ENCODE results near the gene PTPRG.

The PTPRG gene

GRCh38 chr3:61723038-61723437 lies 161.7 kb downstream of the PTPRG start:
- in situ Hi-C loops (cut with HindIII; ENCODE audit: low pct_unique_long_range_greater_than_20kb, low sequenced_read_pairs), result no loop called here

DNA sequence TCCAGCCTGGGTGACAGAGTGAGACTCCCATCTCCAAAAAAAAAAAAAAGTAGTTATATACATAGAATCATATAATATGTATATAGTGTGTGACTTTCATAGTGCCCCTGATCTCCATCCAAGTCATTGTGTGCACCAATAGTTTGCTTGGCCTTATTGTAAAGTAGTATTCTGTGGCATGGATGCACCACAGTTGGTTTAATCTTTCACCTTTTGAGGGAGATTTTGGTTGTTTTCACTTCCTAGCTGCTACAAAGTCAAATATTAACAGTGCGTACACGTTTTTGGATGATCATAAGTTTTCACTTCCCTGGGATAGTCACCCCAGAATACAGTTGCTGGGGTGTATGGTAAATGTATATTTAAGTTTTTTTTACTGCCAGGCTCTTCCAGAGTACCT lies 162.8 kb downstream of the PTPRG start:
- no peak for TF ChIP-seq JUND (IDR thresholded peaks at IDR 0.05; ENCODE audit: low read depth)
- in situ Hi-C loops (cut with HindIII; ENCODE audit: low pct_unique_long_range_greater_than_20kb, low sequenced_read_pairs), result no loop called here
- DNase-seq (ENCODE audit: low read depth in 1 of 2, low spot score in 1 of 2), result no peak

More at GRCh38 chr3:61723038-61723437, 161.7 kb downstream of the PTPRG start:
- TF ChIP-seq JUND (IDR thresholded peaks at IDR 0.05; ENCODE audit: low read depth), result no peak
- DNase-seq (ENCODE audit: low read depth in 1 of 2, low spot score in 1 of 2), result no peak

- TF ChIP-seq JUND (IDR thresholded peaks at IDR 0.05; ENCODE audit: low read depth), result no peak
- in situ Hi-C loops (cut with HindIII; ENCODE audit: low pct_unique_long_range_greater_than_20kb, low sequenced_read_pairs), result no loop called here
- no peak for DNase-seq (ENCODE audit: low read depth in 1 of 2, low spot score in 1 of 2)
These were observed 163.4 kb downstream of the PTPRG start for GRCh38 chr3:61724801-61725200.

- no peak for TF ChIP-seq JUND (IDR thresholded peaks at IDR 0.05; ENCODE audit: low read depth)
- DNase-seq (ENCODE audit: low read depth in 1 of 2, low spot score in 1 of 2), result no peak
- in situ Hi-C loops (cut with HindIII; ENCODE audit: low pct_unique_long_range_greater_than_20kb, low sequenced_read_pairs), result no loop called here
These were observed 164.5 kb downstream of the PTPRG start for GRCh38 chr3:61725851-61726333.

- in situ Hi-C loops (cut with HindIII; ENCODE audit: low pct_unique_long_range_greater_than_20kb, low sequenced_read_pairs), result no loop called here
- no peak for DNase-seq (ENCODE audit: low read depth in 1 of 2, low spot score in 1 of 2)
- TF ChIP-seq JUND (IDR thresholded peaks at IDR 0.05; ENCODE audit: low read depth), result no peak
These were observed 166.1 kb downstream of the PTPRG start for GRCh38 chr3:61727435-61727834.

DNA sequence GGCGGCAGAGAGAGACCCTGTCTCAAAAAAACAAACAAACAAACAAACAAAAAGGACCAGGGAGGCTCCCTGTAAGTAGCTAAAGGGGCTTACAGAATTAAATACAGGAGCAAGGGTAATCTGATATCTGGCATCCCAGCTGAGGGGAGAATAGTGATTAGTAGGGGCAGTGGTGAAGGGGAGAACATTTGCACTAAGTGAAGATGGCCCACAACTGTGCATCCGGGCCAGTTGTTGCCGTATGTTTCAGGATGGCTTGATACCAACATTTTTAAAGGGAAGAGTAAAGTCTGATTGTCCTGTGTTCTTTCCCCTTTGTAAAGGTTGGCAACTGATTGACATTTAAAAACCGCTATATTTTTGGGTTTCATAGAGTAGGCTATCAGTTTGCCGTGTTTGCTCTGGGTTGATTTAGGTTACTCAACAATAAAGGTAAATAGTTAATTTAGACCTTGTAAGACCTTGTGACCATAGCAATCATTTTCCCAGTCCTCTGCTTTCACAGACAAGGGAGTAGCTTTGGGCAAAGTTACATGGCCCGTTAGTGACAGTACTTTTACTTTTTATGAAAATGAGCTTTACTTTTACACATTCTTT lies 167.8 kb downstream of the PTPRG start:
- no peak for TF ChIP-seq JUND (IDR thresholded peaks at IDR 0.05; ENCODE audit: low read depth)
- in situ Hi-C loops (cut with HindIII; ENCODE audit: low pct_unique_long_range_greater_than_20kb, low sequenced_read_pairs), result no loop called here
- no peak for DNase-seq (ENCODE audit: low read depth in 1 of 2, low spot score in 1 of 2)

DNA sequence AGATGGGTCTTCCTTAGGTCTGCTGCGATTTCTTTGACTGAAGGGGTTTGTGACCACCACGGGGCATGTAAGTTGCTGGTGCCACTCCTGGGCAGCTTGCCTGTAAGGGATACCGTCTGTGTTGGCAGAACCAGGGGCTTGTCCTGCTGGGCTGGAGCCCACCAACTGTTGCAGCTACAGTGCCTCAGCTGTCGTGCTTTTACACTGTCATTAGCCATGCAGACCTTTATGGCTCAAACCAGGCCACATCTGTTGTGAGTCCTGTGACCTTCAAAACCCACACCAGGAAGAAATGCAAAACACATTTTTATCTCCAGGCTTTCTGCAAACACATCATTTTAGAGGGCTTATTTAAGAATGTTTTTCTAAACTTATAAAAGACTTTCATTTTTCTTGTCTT lies 168.7 kb downstream of the PTPRG start:
- no peak for TF ChIP-seq JUND (IDR thresholded peaks at IDR 0.05; ENCODE audit: low read depth)
- no peak for DNase-seq (ENCODE audit: low read depth in 1 of 2, low spot score in 1 of 2)
- in situ Hi-C loops (cut with HindIII; ENCODE audit: low pct_unique_long_range_greater_than_20kb, low sequenced_read_pairs), result no loop called here

GRCh38 chr3:61730577-61731231 lies 169.3 kb downstream of the PTPRG start:
- no peak for DNase-seq (ENCODE audit: low read depth in 1 of 2, low spot score in 1 of 2)
- TF ChIP-seq JUND (IDR thresholded peaks at IDR 0.05; ENCODE audit: low read depth), result no peak
- in situ Hi-C loops (cut with HindIII; ENCODE audit: low pct_unique_long_range_greater_than_20kb, low sequenced_read_pairs), result no loop called here

- in situ Hi-C loops (cut with HindIII; ENCODE audit: low pct_unique_long_range_greater_than_20kb, low sequenced_read_pairs), result no loop called here
- TF ChIP-seq JUND (IDR thresholded peaks at IDR 0.05; ENCODE audit: low read depth), result no peak
- no peak for DNase-seq (ENCODE audit: low read depth in 1 of 2, low spot score in 1 of 2)
These were observed 171.6 kb downstream of the PTPRG start for GRCh38 chr3:61733000-61733399.

DNA sequence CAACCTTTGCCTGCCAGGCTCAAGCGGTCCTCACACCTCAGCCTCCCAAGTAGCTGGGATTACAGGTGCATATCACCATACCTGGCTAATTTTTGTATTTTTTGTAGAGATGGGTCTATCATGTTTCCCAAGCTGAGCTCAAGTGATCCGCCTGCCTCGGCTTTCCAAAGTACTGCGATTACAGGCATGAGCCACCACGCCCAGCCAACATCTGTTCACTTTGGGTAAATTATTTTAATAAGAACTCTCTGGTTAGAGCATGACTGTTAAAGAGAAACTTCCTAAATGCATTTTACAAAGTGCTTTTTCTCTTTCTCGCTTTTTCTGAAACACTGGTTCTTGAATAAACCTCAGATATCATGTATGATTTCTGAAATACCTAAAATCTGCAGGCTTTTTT lies 172.5 kb downstream of the PTPRG start:
- DNase-seq (ENCODE audit: low read depth in 1 of 2, low spot score in 1 of 2), result no peak
- in situ Hi-C loops (cut with HindIII; ENCODE audit: low pct_unique_long_range_greater_than_20kb, low sequenced_read_pairs), result no loop called here
- no peak for TF ChIP-seq JUND (IDR thresholded peaks at IDR 0.05; ENCODE audit: low read depth)

- in situ Hi-C loops (cut with HindIII; ENCODE audit: low pct_unique_long_range_greater_than_20kb, low sequenced_read_pairs), result no loop called here
- TF ChIP-seq JUND (IDR thresholded peaks at IDR 0.05; ENCODE audit: low read depth), result no peak
- no peak for DNase-seq (ENCODE audit: low read depth in 1 of 2, low spot score in 1 of 2)
These were observed 173.6 kb downstream of the PTPRG start for GRCh38 chr3:61734749-61735686.

DNA sequence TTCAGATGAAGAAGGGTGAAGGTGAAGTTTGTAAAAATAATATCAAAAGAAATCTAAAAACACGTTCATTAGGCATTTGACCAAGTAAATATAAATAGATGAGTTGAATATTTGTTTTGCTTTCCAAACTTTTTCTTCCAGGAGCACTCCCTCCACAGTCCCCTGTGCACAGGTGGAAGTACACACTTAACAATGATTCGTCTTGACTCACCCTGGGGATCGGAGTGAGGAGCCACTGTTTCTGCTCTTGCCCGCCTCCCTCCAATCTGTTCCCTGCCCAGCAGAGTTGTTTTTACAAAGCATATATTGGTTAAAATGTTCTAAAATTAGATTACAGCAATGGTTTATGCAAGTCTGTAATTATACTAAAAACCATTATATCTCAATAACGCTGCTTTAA lies 175.1 kb downstream of the PTPRG start:
- in situ Hi-C loops (cut with HindIII; ENCODE audit: low pct_unique_long_range_greater_than_20kb, low sequenced_read_pairs), result no loop called here
- DNase-seq (ENCODE audit: low read depth in 1 of 2, low spot score in 1 of 2), result no peak
- TF ChIP-seq JUND (IDR thresholded peaks at IDR 0.05; ENCODE audit: low read depth), result no peak

- in situ Hi-C loops (cut with HindIII; ENCODE audit: low pct_unique_long_range_greater_than_20kb, low sequenced_read_pairs), result no loop called here
- no peak for TF ChIP-seq JUND (IDR thresholded peaks at IDR 0.05; ENCODE audit: low read depth)
- no peak for DNase-seq (ENCODE audit: low read depth in 1 of 2, low spot score in 1 of 2)
These were observed 178.3 kb downstream of the PTPRG start for GRCh38 chr3:61739640-61740039.

All from T47D (cell line).